Measurements from ENCODE around the gene CSN3. TPM values are rescaled to one million over a fixed set of nuclear protein-coding genes. Genes with fewer than 3 reads are reported as not detected.
"Not testable (repeated sequence)": the region's sequence is repeated elsewhere in the genome, so short reads cannot be mapped to it uniquely, and the experiment has no call there.

CSN3 gene
- total RNA-seq, 4 donors from 2014 or later: not detected

GRCh38 chr4:70221389-70221788 is 21.0 kb upstream of the CSN3 start:
- not testable (repeated sequence) for ATAC-seq, H3K27me3 ChIP-seq, H3K9me3 ChIP-seq, H3K36me3 ChIP-seq, H3K27ac ChIP-seq, H3K4me3 ChIP-seq, H3K4me1 ChIP-seq
- 78 to 92% methylated on average over 1 to 3 of the region's 3 CpGs for WGBS, 2 donors (ENCODE audit: low coverage in 1 of 2)

- not testable (repeated sequence) for H3K4me1 ChIP-seq, H3K27ac ChIP-seq, H3K4me3 ChIP-seq, H3K36me3 ChIP-seq, H3K9me3 ChIP-seq, H3K27me3 ChIP-seq, ATAC-seq
Measured at GRCh38 chr4:70221818-70222217, 20.6 kb upstream of the CSN3 start.

- WGBS, 2 donors (ENCODE audit: low coverage in 1 of 2): 43 to 58% methylated on average over 2 of the region's 2 CpGs
- TF ChIP-seq POLR2AphosphoS5 (IDR thresholded peaks at IDR 0.05) (no peak), EP300 (IDR thresholded peaks at IDR 0.05) (no peak), POLR2A (IDR thresholded peaks at IDR 0.05) (no peak)
- H3K36me3 ChIP-seq: no peaks in the 10 kb centered on the region
- no peak within 1 kb of the TSS for H3K27ac ChIP-seq
- H3K9me3 ChIP-seq: no peaks in the 10 kb centered on the region
- no peaks in the 10 kb centered on the region for H3K4me1 ChIP-seq
- no peak for ATAC-seq
- H3K27me3 ChIP-seq: no peaks in the 10 kb centered on the region
- no peak within 1 kb of the TSS for H3K4me3 ChIP-seq
Measured at GRCh38 chr4:70225824-70226223, 16.6 kb upstream of the CSN3 start, which contains the start of gene FDCSP. Gene FDCSP (plus strand): TSS chr4:70226124. CDS start chr4:70231195, 5,071 bp downstream.

- no peak overlapping the region for H3K27ac ChIP-seq
- H3K9me3 ChIP-seq: no peaks in the 10 kb centered on the region
- H3K4me1 ChIP-seq: no peaks in the 10 kb centered on the region
- H3K36me3 ChIP-seq: no peaks in the 10 kb centered on the region
- no peak overlapping the region for H3K4me3 ChIP-seq
- no peaks in the 10 kb centered on the region for H3K27me3 ChIP-seq
- no peak for ATAC-seq
- TF ChIP-seq POLR2AphosphoS5 (IDR thresholded peaks at IDR 0.05) (no peak), POLR2A (IDR thresholded peaks at IDR 0.05) (no peak), EP300 (IDR thresholded peaks at IDR 0.05) (no peak)
- TF ChIP-seq, protein P1, sequence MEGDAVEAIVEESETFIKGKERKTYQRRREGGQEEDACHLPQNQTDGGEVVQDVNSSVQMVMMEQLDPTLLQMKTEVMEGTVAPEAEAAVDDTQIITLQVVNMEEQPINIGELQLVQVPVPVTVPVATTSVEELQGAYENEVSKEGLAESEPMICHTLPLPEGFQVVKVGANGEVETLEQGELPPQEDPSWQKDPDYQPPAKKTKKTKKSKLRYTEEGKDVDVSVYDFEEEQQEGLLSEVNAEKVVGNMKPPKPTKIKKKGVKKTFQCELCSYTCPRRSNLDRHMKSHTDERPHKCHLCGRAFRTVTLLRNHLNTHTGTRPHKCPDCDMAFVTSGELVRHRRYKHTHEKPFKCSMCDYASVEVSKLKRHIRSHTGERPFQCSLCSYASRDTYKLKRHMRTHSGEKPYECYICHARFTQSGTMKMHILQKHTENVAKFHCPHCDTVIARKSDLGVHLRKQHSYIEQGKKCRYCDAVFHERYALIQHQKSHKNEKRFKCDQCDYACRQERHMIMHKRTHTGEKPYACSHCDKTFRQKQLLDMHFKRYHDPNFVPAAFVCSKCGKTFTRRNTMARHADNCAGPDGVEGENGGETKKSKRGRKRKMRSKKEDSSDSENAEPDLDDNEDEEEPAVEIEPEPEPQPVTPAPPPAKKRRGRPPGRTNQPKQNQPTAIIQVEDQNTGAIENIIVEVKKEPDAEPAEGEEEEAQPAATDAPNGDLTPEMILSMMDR (IDR thresholded peaks at IDR 0.05): no peak
- WGBS, 2 donors (ENCODE audit: low coverage in 1 of 2): 38 to 100% methylated on average over 1 of the region's 1 CpG
Measured at GRCh38 chr4:70236125-70236524, 6.3 kb upstream of the CSN3 start.

GRCh38 chr4:70239131-70239883 is 3.1 kb upstream of the CSN3 start:
- TF ChIP-seq EP300 (IDR thresholded peaks at IDR 0.05): no peak
- TF ChIP-seq POLR2A (IDR thresholded peaks at IDR 0.05): no peak
- TF ChIP-seq, protein P1 (IDR thresholded peaks at IDR 0.05): no peak
- TF ChIP-seq POLR2AphosphoS5 (IDR thresholded peaks at IDR 0.05): no peak
- 15 to 17% methylated on average over 3 of the region's 3 CpGs for WGBS, 2 donors (ENCODE audit: low coverage in 1 of 2)

GRCh38 chr4:70239884-70240591 is 2.4 kb upstream of the CSN3 start:
- Histone ChIP-seq H3K4me3 (no peak overlapping the region), H3K4me1 (no peaks in the 10 kb centered on the region), H3K36me3 (no peaks in the 10 kb centered on the region), H3K9me3 (no peaks in the 10 kb centered on the region), H3K27ac (no peak overlapping the region), H3K27me3 (no peaks in the 10 kb centered on the region)
- WGBS, 2 donors (ENCODE audit: low coverage in 1 of 2): 32% methylated on average over 5 of the region's 5 CpGs
- TF ChIP-seq, protein P1 (IDR thresholded peaks at IDR 0.05): no peak
- no peak for TF ChIP-seq POLR2A (IDR thresholded peaks at IDR 0.05)
- TF ChIP-seq EP300 (IDR thresholded peaks at IDR 0.05): no peak
- no peak for TF ChIP-seq POLR2AphosphoS5 (IDR thresholded peaks at IDR 0.05)
- ATAC-seq: no peak

More at GRCh38 chr4:70239131-70239883, 3.1 kb upstream of the CSN3 start:
- Histone ChIP-seq H3K36me3 (no peaks in the 10 kb centered on the region), H3K27me3 (no peaks in the 10 kb centered on the region), H3K9me3 (no peaks in the 10 kb centered on the region), H3K4me3 (no peak overlapping the region), H3K27ac (no peak overlapping the region), H3K4me1 (no peaks in the 10 kb centered on the region)
- no peak for ATAC-seq
